Thoracic aorta (tissue), 2 donors: ENCODE data around the gene BCAM. TPM values are rescaled to one million over a fixed set of nuclear protein-coding genes. Genes with fewer than 3 reads are reported as not detected.
A peak's percentile ranks its signal among the peaks of the same experiment; 100 is the strongest.

Experiments
- ATAC-seq: fragments of 150-250 bp; one replicate; pipeline ENCODE4 v1.8.0; 2017; ENCODE audit warnings: low read depth; ENCODE audit not compliant: insufficient number of reproducible peaks, low FRiP score
- DNase-seq: peaks from one replicate; pipeline ENCODE4 v3.0.0-alpha.2; 2020; ENCODE audit warnings: low spot score
- H3K27ac ChIP-seq, 2 donors: fragments of 200-600 bp; sonication (generic); 1 replicate in 1 of 2; 2 replicates in 1 of 2; pipeline ENCODE4 v1.5.1; 2016; ENCODE audit warnings: mild to moderate bottlenecking in 2 of 2, moderate library complexity in 2 of 2
- H3K27me3 ChIP-seq: fragments of 200-600 bp; sonication (generic); replicated peaks from 2 replicates; pipeline ENCODE4 v1.6.0; 2016; ENCODE audit warnings: mild to moderate bottlenecking; ENCODE audit not compliant: insufficient read depth
- H3K36me3 ChIP-seq: fragments of 200-600 bp; sonication (generic); one replicate; pipeline ENCODE4 v1.5.1; 2016
- H3K4me1 ChIP-seq, 2 donors: fragments of 200-600 bp; sonication (generic); 1 replicate in 1 of 2; 2 replicates in 1 of 2; pipeline versions ENCODE4 v1.5.1 to v1.6.0; 2016; ENCODE audit warnings: low read depth in 2 of 2, mild to moderate bottlenecking in 1 of 2; ENCODE audit not compliant: control insufficient read depth in 1 of 2
- H3K4me3 ChIP-seq: fragments of 200-600 bp; sonication (generic); 2 replicates; pipeline ENCODE4 v1.5.1; 2016; ENCODE audit warnings: mild to moderate bottlenecking
- H3K9me3 ChIP-seq: fragments of 200-600 bp; sonication (generic); 2 replicates; pipeline ENCODE4 v1.5.1; 2016
- CTCF ChIP-seq: fragments of 200-600 bp; sonication (generic); IDR thresholded peaks from one replicate; pipeline ENCODE4 v1.5.1; 2019; ENCODE audit warnings: antibody characterized with exemption
- total RNA-seq, 2 donors: library from RNA; depleted of rRNA; stranded (reverse); fragments of >200 nt; gene quantifications; one replicate each; pipeline versions ENCODE4 v1.1.0 to v1.2.3, GENCODE V29; 2016

The BCAM gene
- total RNA-seq, 2 donors from 2014 or later = 77.7 to 178 TPM

- ATAC-seq (no peak), DNase-seq (no peak)
- peaks cover 9 to 12% of the 10 kb centered on the region in 2 donors for H3K4me1 ChIP-seq
- no peaks in the 10 kb centered on the region for H3K9me3 ChIP-seq
- H3K27ac ChIP-seq = no peak overlapping the region
- TF ChIP-seq CTCF = no peak
- no peaks in the 10 kb centered on the region for H3K36me3 ChIP-seq
- no peaks in the 10 kb centered on the region for H3K27me3 ChIP-seq
- H3K4me3 ChIP-seq = no peak overlapping the region
Observed at GRCh38 chr19:44840811-44841210, 31.9 kb downstream of the BCAM start.

GRCh38 chr19:44841231-44841630 is 32.3 kb downstream of the BCAM start:
- ATAC-seq = no peak
- no peaks in the 10 kb centered on the region for H3K27me3 ChIP-seq
- no peak for DNase-seq
- H3K4me3 ChIP-seq = no peak overlapping the region
- no peak for TF ChIP-seq CTCF
- peaks cover 9 to 12% of the 10 kb centered on the region in 2 donors for H3K4me1 ChIP-seq
- no peaks in the 10 kb centered on the region for H3K36me3 ChIP-seq
- H3K9me3 ChIP-seq = no peaks in the 10 kb centered on the region
- H3K27ac ChIP-seq = no peak overlapping the region

DNA sequence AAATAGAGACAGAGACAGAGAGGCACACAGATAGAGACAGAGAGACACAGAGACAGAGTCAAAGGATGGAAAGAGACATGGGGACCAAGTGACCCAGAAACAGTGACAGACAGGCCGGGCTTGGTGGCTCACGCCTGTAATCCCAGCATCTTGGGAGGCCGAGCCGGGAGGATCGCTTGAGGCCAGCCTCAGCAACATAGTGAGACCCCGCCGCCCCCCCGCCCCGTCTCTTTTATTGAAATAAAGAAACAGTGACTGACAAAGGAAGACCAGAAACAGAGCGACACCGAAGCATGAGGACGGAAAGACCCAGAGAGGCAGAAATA is 36.3 kb downstream of the BCAM start:
- ATAC-seq (no peak), DNase-seq (peak; percentile 32)
- H3K9me3 ChIP-seq = no peaks in the 10 kb centered on the region
- H3K4me1 ChIP-seq = peaks cover 16 to 33% of the 10 kb centered on the region in 2 donors
- H3K36me3 ChIP-seq = no peaks in the 10 kb centered on the region
- peak overlapping the region; percentile 62 to 76 for H3K27ac ChIP-seq
- H3K4me3 ChIP-seq = peak overlapping the region; percentile 80
- TF ChIP-seq CTCF = no peak
- H3K27me3 ChIP-seq = no peaks in the 10 kb centered on the region

- Histone ChIP-seq H3K27ac (peak within 1 kb of the TSS; percentile 89 to 91), H3K4me3 (peak within 1 kb of the TSS; percentile 80), H3K9me3 (no peaks in the 10 kb centered on the region), H3K27me3 (no peaks in the 10 kb centered on the region), H3K36me3 (no peaks in the 10 kb centered on the region), H3K4me1 (peaks cover 16 to 33% of the 10 kb centered on the region in 2 donors)
- ATAC-seq (peak; percentile 67), DNase-seq (peak; percentile 100)
- TF ChIP-seq CTCF = peak; percentile 62
Observed at GRCh38 chr19:44845612-44846454, 36.9 kb downstream of the BCAM start, which contains the start of gene NECTIN2. Gene NECTIN2 (plus strand): TSS chr19:44846297. CDS start chr19:44846526, 229 bp downstream.

GRCh38 chr19:44846455-44847143 is 37.7 kb downstream of the BCAM start:
- no peak for TF ChIP-seq CTCF
- Histone ChIP-seq H3K27ac (peak overlapping the region; percentile 89 to 91), H3K36me3 (no peaks in the 10 kb centered on the region), H3K4me3 (peak overlapping the region; percentile 80), H3K9me3 (no peaks in the 10 kb centered on the region), H3K27me3 (no peaks in the 10 kb centered on the region), H3K4me1 (peaks cover 16 to 33% of the 10 kb centered on the region in 2 donors)
- ATAC-seq (no peak), DNase-seq (no peak)
